Stimulated activated CD4-positive, alpha-beta T cell treated with anti-CD3 and anti-CD28 coated beads, Interleukin-2, amount 100 ng/mL, for 4 hours (primary cell): Measurements from ENCODE around the gene CPNE9.

Source experiments
- DNase-seq: peaks from one replicate; pipeline ENCODE4 v3.0.0-alpha.2; 2020; ENCODE audit warnings: low read depth

CPNE9 gene

GRCh38 chr3:9686703-9687102, 16.9 kb upstream of the CPNE9 start:
- DNase-seq: no peak

GRCh38 chr3:9687514-9687913, 16.1 kb upstream of the CPNE9 start:
- no peak for DNase-seq

GRCh38 chr3:9688961-9689360, 14.7 kb upstream of the CPNE9 start:
- DNase-seq: no peak

GRCh38 chr3:9689757-9690156, 13.9 kb upstream of the CPNE9 start:
- no peak for DNase-seq

GRCh38 chr3:9690451-9691450, 12.9 kb upstream of the CPNE9 start:
- DNase-seq: no peak

GRCh38 chr3:9691636-9692035, 12.0 kb upstream of the CPNE9 start:
- DNase-seq: no peak

- no peak for DNase-seq
These were observed 11.2 kb upstream of the CPNE9 start for GRCh38 chr3:9692416-9692815.

- no peak for DNase-seq
These were observed 8.3 kb upstream of the CPNE9 start for GRCh38 chr3:9695345-9695744.

- no peak for DNase-seq
These were observed 7.9 kb upstream of the CPNE9 start for GRCh38 chr3:9695746-9696145.

GRCh38 chr3:9696480-9697220, 7.0 kb upstream of the CPNE9 start:
- DNase-seq: no peak

- DNase-seq: no peak
These were observed 5.7 kb upstream of the CPNE9 start for GRCh38 chr3:9697892-9698291.

GRCh38 chr3:9698293-9698692, 5.3 kb upstream of the CPNE9 start:
- DNase-seq: no peak

- no peak for DNase-seq
These were observed 3.1 kb upstream of the CPNE9 start for GRCh38 chr3:9700536-9700935.

GRCh38 chr3:9701006-9701405, 2.6 kb upstream of the CPNE9 start:
- no peak for DNase-seq

GRCh38 chr3:9701711-9702110, 1.9 kb upstream of the CPNE9 start:
- no peak for DNase-seq

GRCh38 chr3:9703240-9703639, 393 bp upstream of the CPNE9 start:
- no peak for DNase-seq

GRCh38 chr3:9704347-9705322, 1.0 kb downstream of the CPNE9 start:
- no peak for DNase-seq

GRCh38 chr3:9710174-9710739, 6.6 kb downstream of the CPNE9 start:
- DNase-seq: no peak

- no peak for DNase-seq
These were observed 8.8 kb downstream of the CPNE9 start for GRCh38 chr3:9712415-9712814.

- DNase-seq: no peak
These were observed 9.5 kb downstream of the CPNE9 start for GRCh38 chr3:9713142-9713541.

GRCh38 chr3:9715136-9715535, 11.5 kb downstream of the CPNE9 start:
- no peak for DNase-seq
